HEK293T (cell line): ENCODE data around the gene MEF2A.

Experiments
- CTCF ChIA-PET: fragments of 350-600 bp; formaldehyde crosslinking; extraction: SDS; loops from one replicate; lab custom pipeline; 2021; ENCODE audit warnings: antibody characterized with exemption, inconsistent platforms; lab: Yijun Ruan, JAX
- POLR2A ChIA-PET: fragments of 350-600 bp; formaldehyde crosslinking; extraction: SDS; loops from one replicate; lab custom pipeline; 2020; ENCODE audit warnings: antibody characterized with exemption, inconsistent platforms; lab: Yijun Ruan, JAX
- DNase-seq: peaks from one replicate; pipeline ENCODE4 v3.0.0; 2012; ENCODE audit warnings: mixed read lengths; ENCODE audit errors: extremely low spot score
- ARNT ChIP-seq: fragments of 450-650 bp; IDR thresholded peaks from 2 replicates; pipeline ENCODE4 v1.6.1; 2017; ENCODE audit warnings: mild to moderate bottlenecking
- BHLHE40 ChIP-seq: fragments of 450-650 bp; IDR thresholded peaks from 2 replicates; pipeline ENCODE4 v1.6.1; 2016; ENCODE audit warnings: mild to moderate bottlenecking, moderate library complexity, borderline replicate concordance
- CTBP1 ChIP-seq: fragments of 450-650 bp; IDR thresholded peaks from 2 replicates; pipeline ENCODE4 v1.6.1; 2016; ENCODE audit warnings: borderline replicate concordance
- ELF4 ChIP-seq: fragments of 450-650 bp; IDR thresholded peaks from 2 replicates; pipeline ENCODE4 v1.6.1; 2017; ENCODE audit warnings: antibody characterized with exemption
- FOXA1 ChIP-seq: fragments of 450-650 bp; IDR thresholded peaks from 2 replicates; pipeline ENCODE4 v1.6.1; 2016; ENCODE audit warnings: mild to moderate bottlenecking
- FOXK2 ChIP-seq: fragments of 450-650 bp; IDR thresholded peaks from 2 replicates; pipeline ENCODE4 v1.6.1; 2016; ENCODE audit warnings: mild to moderate bottlenecking
- FOXM1 ChIP-seq: fragments of 450-650 bp; IDR thresholded peaks from 2 replicates; pipeline ENCODE4 v1.6.1; 2017; ENCODE audit warnings: mild to moderate bottlenecking, borderline replicate concordance
- HDGF ChIP-seq: fragments of 450-650 bp; IDR thresholded peaks from 2 replicates; pipeline ENCODE4 v1.6.1; 2017; ENCODE audit warnings: antibody characterized with exemption, borderline replicate concordance
- L3MBTL2 ChIP-seq: fragments of 450-650 bp; conservative IDR thresholded peaks from 2 replicates; pipeline ENCODE4 v1.6.1; 2016; ENCODE audit warnings: mild to moderate bottlenecking
- LEF1 ChIP-seq: fragments of 450-650 bp; IDR thresholded peaks from 2 replicates; pipeline ENCODE4 v1.6.1; 2017; ENCODE audit warnings: mild to moderate bottlenecking, borderline replicate concordance
- NFRKB ChIP-seq: fragments of 450-650 bp; IDR thresholded peaks from 2 replicates; pipeline ENCODE4 v1.6.1; 2016; ENCODE audit warnings: mild to moderate bottlenecking, moderate library complexity
- PKNOX1 ChIP-seq: fragments of 450-650 bp; IDR thresholded peaks from 2 replicates; pipeline ENCODE4 v1.6.1; 2016
- SP1 ChIP-seq: fragments of 450-650 bp; IDR thresholded peaks from 2 replicates; pipeline ENCODE4 v1.6.1; 2017
- SUZ12 ChIP-seq: fragments of 450-650 bp; IDR thresholded peaks from 2 replicates; pipeline ENCODE4 v1.6.1; 2016; ENCODE audit warnings: mild to moderate bottlenecking
- TARDBP ChIP-seq: fragments of 450-650 bp; IDR thresholded peaks from 2 replicates; pipeline ENCODE4 v1.6.1; 2016
- ZNF384 ChIP-seq: fragments of 450-650 bp; IDR thresholded peaks from 2 replicates; pipeline ENCODE4 v1.6.1; 2016

The MEF2A gene

DNA sequence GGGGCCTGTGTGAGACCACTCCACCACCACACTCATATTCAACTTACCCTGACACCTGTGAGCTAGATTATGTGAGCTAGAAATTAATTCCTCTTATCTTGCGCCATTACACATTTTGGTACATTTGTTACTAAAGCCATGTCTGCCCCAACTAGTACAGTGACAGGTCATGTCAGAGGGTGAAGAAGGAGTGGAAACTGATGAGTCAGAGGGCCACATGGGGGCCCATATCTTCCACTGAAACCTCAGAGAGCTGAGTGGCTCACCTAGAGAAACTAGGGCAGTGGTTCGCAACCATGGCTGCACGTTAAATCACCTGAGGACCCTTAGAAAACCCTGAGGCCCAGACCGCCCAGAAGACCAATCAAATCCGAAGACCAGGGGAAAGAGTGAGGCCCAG, 15.7 kb upstream of the MEF2A start:
- CTCF ChIA-PET, result no interaction called here
- no peak for TF ChIP-seq FOXA1
- TF ChIP-seq ARNT, result no peak
- POLR2A ChIA-PET, result no interaction called here
- DNase-seq, result no peak

- CTCF ChIA-PET, result no interaction called here
- POLR2A ChIA-PET, result no interaction called here
- no peak for DNase-seq
- TF ChIP-seq FOXK2 (no peak), LEF1 (no peak), ZNF384 (no peak), PKNOX1 (no peak), ELF4 (no peak), NFRKB (no peak), HDGF (no peak)
These were observed 13.7 kb upstream of the MEF2A start for GRCh38 chr15:99552111-99552510.

DNA sequence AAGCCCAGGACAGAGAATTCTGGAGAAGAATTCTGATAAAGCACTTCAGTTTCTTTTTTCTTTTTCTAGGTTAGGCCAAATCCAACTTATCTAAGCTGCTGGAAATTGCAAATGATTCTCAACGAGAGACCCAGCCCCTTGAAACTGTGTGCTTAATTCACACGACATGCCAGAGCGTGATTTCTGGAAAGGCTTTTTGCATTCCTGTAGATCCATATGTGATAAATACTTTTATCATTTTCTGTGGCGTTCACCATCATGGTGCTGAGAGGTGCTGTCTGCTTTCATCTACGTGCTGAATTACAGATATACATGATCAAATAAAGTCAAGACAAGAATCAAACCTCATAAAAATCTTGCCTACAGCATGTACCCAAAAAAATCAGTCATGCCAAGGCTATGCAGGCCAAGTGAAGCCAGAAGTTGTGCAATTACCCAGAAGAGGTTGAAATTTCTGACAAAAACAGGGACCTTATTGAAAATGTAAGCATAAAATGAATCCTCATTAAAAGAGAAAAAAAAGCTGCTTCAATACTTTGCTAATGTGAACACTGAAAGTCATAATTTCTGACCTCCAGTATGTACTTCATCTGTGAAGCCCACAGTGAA, 10.8 kb upstream of the MEF2A start:
- DNase-seq, result no peak
- ChIA-PET CTCF (interaction anchor here (1.0 kb wide), 1 partner anchor 11 kb away, joined by 3 read pairs; no protein-coding TSS in a partner anchor), POLR2A (interaction anchor here (3.0 kb wide), 1 partner anchor 11 kb away, joined by 11 read pairs; the partner anchor contains the start of gene MEF2A)
- TF ChIP-seq ARNT, result no peak
- TF ChIP-seq HDGF, result no peak
- TF ChIP-seq SUZ12, result no peak
- no peak for TF ChIP-seq ELF4
- TF ChIP-seq BHLHE40, result no peak

- no peak for DNase-seq
- CTCF ChIA-PET, result no interaction called here
- POLR2A ChIA-PET, result interaction anchor here (3.0 kb wide), 1 partner anchor 10 kb away, joined by 11 read pairs; the partner anchor contains the start of gene MEF2A
- TF ChIP-seq NFRKB, result no peak
- no peak for TF ChIP-seq FOXK2
- TF ChIP-seq CTBP1, result no peak
- TF ChIP-seq L3MBTL2, result no peak
- no peak for TF ChIP-seq TARDBP
- TF ChIP-seq BHLHE40, result no peak
- TF ChIP-seq SUZ12, result no peak
- no peak for TF ChIP-seq LEF1
- TF ChIP-seq FOXM1, result no peak
- no peak for TF ChIP-seq ELF4
- TF ChIP-seq SP1, result no peak
- TF ChIP-seq ARNT, result no peak
- TF ChIP-seq ZNF384, result no peak
- no peak for TF ChIP-seq PKNOX1
- TF ChIP-seq HDGF, result no peak
These were observed 9.8 kb upstream of the MEF2A start for GRCh38 chr15:99556011-99556410.

DNA sequence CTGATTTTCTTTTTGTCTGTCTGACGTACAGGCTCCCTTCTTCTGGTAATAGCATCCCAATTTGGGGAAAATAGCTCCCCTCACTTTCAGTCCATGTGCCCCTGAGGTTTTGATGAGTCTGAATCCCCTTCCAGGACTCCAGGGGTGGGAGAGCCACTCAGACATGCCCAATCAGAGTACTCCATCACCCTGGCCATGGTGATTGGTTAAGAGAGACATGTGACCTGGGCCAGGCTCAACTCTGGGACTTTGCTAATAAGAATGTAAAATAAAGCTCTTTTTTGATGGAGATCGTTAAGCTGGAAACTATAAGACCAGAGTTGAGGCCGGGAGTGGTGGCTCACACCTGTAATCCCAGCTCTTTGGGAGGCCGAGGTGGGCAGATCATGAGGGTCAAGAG, 9.2 kb upstream of the MEF2A start:
- CTCF ChIA-PET, result no interaction called here
- no peak for DNase-seq
- TF ChIP-seq TARDBP (no peak), PKNOX1 (no peak), CTBP1 (no peak), NFRKB (no peak), ARNT (no peak), ELF4 (no peak), SUZ12 (no peak), FOXM1 (no peak), HDGF (no peak), FOXK2 (no peak), SP1 (no peak), ZNF384 (no peak), LEF1 (no peak), FOXA1 (no peak), BHLHE40 (no peak), L3MBTL2 (no peak)
- POLR2A ChIA-PET, result interaction anchor here (3.0 kb wide), 1 partner anchor 10 kb away, joined by 11 read pairs; the partner anchor contains the start of gene MEF2A

DNA sequence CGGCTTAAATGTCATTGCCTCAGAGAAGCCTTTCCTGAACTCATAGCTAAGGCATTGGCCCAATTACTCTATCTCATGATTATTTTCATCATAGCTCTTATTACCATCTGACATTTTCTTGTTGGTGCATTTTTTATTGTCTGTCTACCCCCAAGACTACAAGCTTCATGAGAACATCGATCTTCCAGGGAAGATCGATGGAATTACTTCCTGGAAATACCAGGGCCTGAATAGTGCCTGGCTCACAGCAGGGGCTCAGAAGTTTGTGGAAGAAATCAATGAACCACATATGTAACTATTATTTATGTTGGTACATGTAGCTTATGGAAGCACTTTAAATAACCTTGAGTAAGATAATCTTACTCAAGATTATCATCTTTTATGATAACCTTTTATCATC, 7.7 kb upstream of the MEF2A start:
- TF ChIP-seq FOXA1 (no peak), CTBP1 (no peak), ELF4 (no peak), LEF1 (no peak), SUZ12 (no peak), L3MBTL2 (no peak), TARDBP (no peak), FOXM1 (no peak), FOXK2 (no peak), HDGF (no peak), ZNF384 (no peak), PKNOX1 (no peak), SP1 (no peak), BHLHE40 (no peak)
- CTCF ChIA-PET, result interaction anchor here (0.9 kb wide), 1 partner anchor 10 kb away, joined by 3 read pairs; no protein-coding TSS in a partner anchor
- POLR2A ChIA-PET, result no interaction called here
- DNase-seq, result no peak
